Erythroblast (primary cell): ENCODE results near the gene IPO13.

Experiments used
- GATA1 ChIP-seq: IDR thresholded peaks from 2 replicates; pipeline ENCODE4 v1.6.1; 2011; ENCODE audit warnings: low read depth, mild to moderate bottlenecking, control low read depth, low read length, moderate library complexity
- POLR2A ChIP-seq: IDR thresholded peaks from 2 replicates; pipeline ENCODE4 v1.6.1; 2011; ENCODE audit warnings: mild to moderate bottlenecking, low read length

GRCh38 chr1:43968348-43968948 lies 21.7 kb downstream of the IPO13 start:
- no peak for TF ChIP-seq POLR2A
- TF ChIP-seq GATA1, result no peak
